ENCODE results near the gene APLP2. TPM values are rescaled to one million over a fixed set of nuclear protein-coding genes. Genes with fewer than 3 reads are reported as not detected.

The APLP2 gene
- total and polyA plus RNA-seq, 9 donors, result 198 to 466 (median 251) TPM

DNA sequence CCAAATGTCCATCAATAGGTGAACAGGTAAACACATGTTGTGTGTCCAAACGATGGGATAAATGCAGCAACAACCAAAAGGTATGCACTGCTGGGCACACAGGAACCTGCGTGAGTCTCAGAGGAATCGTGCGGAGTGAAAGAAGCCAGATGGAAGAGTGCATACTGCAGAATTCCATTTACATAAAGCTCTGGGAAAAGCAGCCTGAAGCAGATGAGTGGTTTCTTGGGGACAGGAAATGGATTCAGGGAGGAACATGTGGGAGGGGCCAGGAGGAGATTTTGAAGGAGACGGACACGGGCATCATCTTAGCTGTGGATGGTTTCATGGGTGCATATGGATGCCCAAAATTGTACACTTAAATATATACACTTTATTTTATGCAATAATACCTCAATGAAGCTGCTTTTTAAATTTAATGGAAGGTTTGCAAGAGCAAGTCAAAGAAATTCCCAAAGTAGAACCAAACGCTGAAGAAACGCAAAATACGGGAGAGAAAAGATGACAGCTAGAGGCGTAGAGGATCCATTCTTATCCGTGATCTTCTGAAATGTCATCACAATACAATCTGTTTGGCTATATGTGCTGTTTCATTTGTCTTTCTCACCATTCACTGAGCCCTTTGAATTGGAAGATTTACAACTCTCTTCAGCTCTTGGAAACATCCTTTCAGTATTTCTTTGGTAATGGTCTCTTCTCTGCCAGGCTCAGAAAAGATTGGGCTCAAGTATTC is 114.3 kb downstream of the APLP2 start:
- Histone ChIP-seq H3K27ac (no peak overlapping the region), H3K36me3 (no peaks in the 10 kb centered on the region), H3K4me3 (no peak overlapping the region), H3K9me3 (no peaks in the 10 kb centered on the region), H3K27me3 (no peaks in the 10 kb centered on the region), H3K4me1 (ENCODE audit: insufficient read depth) (peaks cover under 1% of the 10 kb centered on the region)
- TF ChIP-seq, protein P1, sequence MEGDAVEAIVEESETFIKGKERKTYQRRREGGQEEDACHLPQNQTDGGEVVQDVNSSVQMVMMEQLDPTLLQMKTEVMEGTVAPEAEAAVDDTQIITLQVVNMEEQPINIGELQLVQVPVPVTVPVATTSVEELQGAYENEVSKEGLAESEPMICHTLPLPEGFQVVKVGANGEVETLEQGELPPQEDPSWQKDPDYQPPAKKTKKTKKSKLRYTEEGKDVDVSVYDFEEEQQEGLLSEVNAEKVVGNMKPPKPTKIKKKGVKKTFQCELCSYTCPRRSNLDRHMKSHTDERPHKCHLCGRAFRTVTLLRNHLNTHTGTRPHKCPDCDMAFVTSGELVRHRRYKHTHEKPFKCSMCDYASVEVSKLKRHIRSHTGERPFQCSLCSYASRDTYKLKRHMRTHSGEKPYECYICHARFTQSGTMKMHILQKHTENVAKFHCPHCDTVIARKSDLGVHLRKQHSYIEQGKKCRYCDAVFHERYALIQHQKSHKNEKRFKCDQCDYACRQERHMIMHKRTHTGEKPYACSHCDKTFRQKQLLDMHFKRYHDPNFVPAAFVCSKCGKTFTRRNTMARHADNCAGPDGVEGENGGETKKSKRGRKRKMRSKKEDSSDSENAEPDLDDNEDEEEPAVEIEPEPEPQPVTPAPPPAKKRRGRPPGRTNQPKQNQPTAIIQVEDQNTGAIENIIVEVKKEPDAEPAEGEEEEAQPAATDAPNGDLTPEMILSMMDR (IDR thresholded peaks at IDR 0.05), result no peak
- no peak for TF ChIP-seq POLR2A (IDR thresholded peaks at IDR 0.05)
- TF ChIP-seq EP300 (IDR thresholded peaks at IDR 0.05), result no peak
- no peak for DNase-seq
- 68 to 71% (median 70%) methylated on average over 11 of the region's 11 CpGs for WGBS, 3 donors
- intact Hi-C loops (cut with DNase I), result loop anchor here in 1 of 4 donors (2.0 kb wide), 1 partner anchor 39 kb away; no protein-coding TSS in a partner anchor

DNA sequence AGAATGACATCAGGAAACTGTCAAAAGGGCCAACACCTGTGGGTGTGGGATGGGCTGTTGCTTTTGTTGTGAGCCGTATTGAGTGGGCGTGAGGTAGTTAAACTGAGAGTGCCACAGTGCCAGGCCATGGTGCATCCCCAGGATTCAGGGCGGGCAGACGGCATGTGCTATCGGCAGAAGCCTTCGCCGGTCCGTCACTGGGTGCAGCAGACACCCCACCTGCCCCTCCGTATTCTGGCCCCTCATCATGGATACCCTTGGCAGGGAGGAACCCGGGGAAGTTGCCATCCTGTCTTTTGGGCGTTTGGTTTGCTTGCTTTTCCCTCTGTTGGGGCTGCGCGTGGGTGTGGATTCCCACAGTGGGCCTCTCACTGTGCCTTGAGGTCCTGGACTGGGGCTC is 117.4 kb downstream of the APLP2 start:
- no peaks in the 10 kb centered on the region for H3K36me3 ChIP-seq
- no peak overlapping the region for H3K27ac ChIP-seq
- H3K9me3 ChIP-seq, result no peaks in the 10 kb centered on the region
- H3K4me1 ChIP-seq (ENCODE audit: insufficient read depth), result no peaks in the 10 kb centered on the region
- no peaks in the 10 kb centered on the region for H3K27me3 ChIP-seq
- WGBS, 3 donors, result 90 to 94% (median 93%) methylated on average over 13 of the region's 13 CpGs
- TF ChIP-seq EP300 (IDR thresholded peaks at IDR 0.05), result no peak
- TF ChIP-seq, protein P1 (IDR thresholded peaks at IDR 0.05), result no peak
- TF ChIP-seq POLR2A (IDR thresholded peaks at IDR 0.05), result no peak
- intact Hi-C loops (cut with DNase I), result no loop called here
- no peak overlapping the region for H3K4me3 ChIP-seq
- no peak for DNase-seq

GRCh38 chr11:130188047-130188446 is 118.4 kb downstream of the APLP2 start:
- intact Hi-C loops (cut with DNase I), result no loop called here
- Histone ChIP-seq H3K36me3 (no peaks in the 10 kb centered on the region), H3K27me3 (no peaks in the 10 kb centered on the region), H3K4me3 (no peak overlapping the region), H3K27ac (no peak overlapping the region), H3K4me1 (ENCODE audit: insufficient read depth) (no peaks in the 10 kb centered on the region), H3K9me3 (no peaks in the 10 kb centered on the region)
- WGBS, 3 donors, result 89 to 91% (median 91%) methylated on average over 14 of the region's 14 CpGs
- TF ChIP-seq EP300 (IDR thresholded peaks at IDR 0.05), result no peak
- TF ChIP-seq POLR2A (IDR thresholded peaks at IDR 0.05), result no peak
- TF ChIP-seq, protein P1 (IDR thresholded peaks at IDR 0.05), result no peak
- no peak for DNase-seq

- Histone ChIP-seq H3K36me3 (no peaks in the 10 kb centered on the region), H3K4me1 (ENCODE audit: insufficient read depth) (no peaks in the 10 kb centered on the region), H3K9me3 (no peaks in the 10 kb centered on the region), H3K4me3 (no peak overlapping the region), H3K27ac (no peak overlapping the region), H3K27me3 (no peaks in the 10 kb centered on the region)
- intact Hi-C loops (cut with DNase I), result no loop called here
- WGBS, 3 donors, result 74 to 78% (median 76%) methylated on average over 19 of the region's 19 CpGs
- DNase-seq, result no peak
- TF ChIP-seq, protein P1 (IDR thresholded peaks at IDR 0.05), result no peak
- no peak for TF ChIP-seq EP300 (IDR thresholded peaks at IDR 0.05)
- TF ChIP-seq POLR2A (IDR thresholded peaks at IDR 0.05), result no peak
These were observed 119.1 kb downstream of the APLP2 start for GRCh38 chr11:130188585-130189347.
